Measurements from ENCODE around the gene STX16. TPM values are rescaled to one million over a fixed set of nuclear protein-coding genes. Genes with fewer than 3 reads are reported as not detected.

The STX16 gene
- total and polyA plus RNA-seq, 2 of the 13 experiments (the other 11 are each of a cell fraction or from before 2014, with no cell fraction given), result 28.0 to 72.7 TPM

DNA sequence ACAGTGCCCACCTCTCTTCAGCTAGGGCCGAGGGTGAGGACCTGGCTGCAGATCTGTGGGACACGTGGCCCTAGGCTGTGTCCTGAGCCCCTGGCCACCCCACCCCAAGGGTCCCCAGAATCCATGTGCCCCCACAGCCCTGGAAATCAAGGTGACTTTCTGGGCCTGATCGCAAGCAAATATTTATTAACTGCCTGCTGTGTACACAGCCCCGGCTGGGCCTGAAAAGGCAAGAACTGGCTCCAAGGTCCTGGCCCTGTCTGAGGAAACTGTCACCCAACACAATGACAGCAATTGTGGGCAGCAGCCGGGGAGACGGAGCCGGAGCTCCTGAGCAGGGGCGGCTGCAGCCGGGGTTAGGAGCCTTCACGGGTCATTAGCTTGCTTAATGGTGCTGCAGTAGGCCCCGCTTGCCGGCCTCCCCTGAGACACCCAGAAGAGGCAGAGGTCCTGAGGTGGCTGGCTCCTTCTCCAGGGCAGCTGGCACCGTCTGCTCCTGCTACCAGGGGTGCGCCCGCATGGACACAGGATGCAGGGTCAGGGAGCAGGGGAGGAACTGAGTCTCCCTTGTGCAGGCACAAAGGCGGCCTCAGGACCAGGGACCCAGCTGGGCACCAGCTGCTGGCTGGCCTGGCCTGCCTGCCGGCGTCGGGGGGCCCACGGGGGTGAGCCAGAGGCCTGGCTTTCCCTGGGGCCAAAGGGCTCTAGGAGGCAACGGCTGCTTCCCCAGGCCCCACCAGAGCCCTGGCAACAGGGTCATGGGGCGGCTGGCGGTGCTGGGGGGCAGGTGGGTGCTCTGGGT is 65.6 kb downstream of the STX16 start (continued):
- TF ChIP-seq GABPA (IDR thresholded peaks at IDR 0.05; ENCODE audit: low read depth, low read length) (no peak), GABPA (CRISPR knock-in tag; IDR thresholded peaks at IDR 0.05; ENCODE audit: low read depth) (no peak), ZFP41 (CRISPR knock-in tag; IDR thresholded peaks at IDR 0.05; ENCODE audit: borderline replicate concordance) (peak; percentile 65; the same call in 1 of the 2 replicates), ARID5B (CRISPR knock-in tag; IDR thresholded peaks at IDR 0.05) (peak; percentile 19; the same call in 1 of the 2 replicates), SAFB2 (CRISPR knock-in tag; IDR thresholded peaks at IDR 0.05; ENCODE audit: borderline replicate concordance, low read depth) (0 out of 2 replicates have a peak, but pooled peaks have one; percentile 39), NR2F2 (IDR thresholded peaks at IDR 0.05; ENCODE audit: borderline replicate concordance, low read depth) (no peak), KMT2B (CRISPR knock-in tag; IDR thresholded peaks at IDR 0.05) (no peak), HNRNPH1 (optimal IDR thresholded peaks at IDR 0.05; ENCODE audit: low read depth, low read length) (no peak), ZNF589 (CRISPR knock-in tag; conservative IDR thresholded peaks at IDR 0.05) (peak; percentile 34; the same call in 1 of the 2 replicates), ZNF720 (CRISPR knock-in tag; IDR thresholded peaks at IDR 0.05) (no peak), ZNF572 (CRISPR knock-in tag; IDR thresholded peaks at IDR 0.05) (no peak), SSRP1 (CRISPR knock-in tag; IDR thresholded peaks at IDR 0.05) (no peak; the same call in 1 of the 2 replicates), KAT2B (IDR thresholded peaks at IDR 0.05; ENCODE audit: borderline replicate concordance, low read depth, low read length) (no peak)
- TF ChIP-seq, protein P1, sequence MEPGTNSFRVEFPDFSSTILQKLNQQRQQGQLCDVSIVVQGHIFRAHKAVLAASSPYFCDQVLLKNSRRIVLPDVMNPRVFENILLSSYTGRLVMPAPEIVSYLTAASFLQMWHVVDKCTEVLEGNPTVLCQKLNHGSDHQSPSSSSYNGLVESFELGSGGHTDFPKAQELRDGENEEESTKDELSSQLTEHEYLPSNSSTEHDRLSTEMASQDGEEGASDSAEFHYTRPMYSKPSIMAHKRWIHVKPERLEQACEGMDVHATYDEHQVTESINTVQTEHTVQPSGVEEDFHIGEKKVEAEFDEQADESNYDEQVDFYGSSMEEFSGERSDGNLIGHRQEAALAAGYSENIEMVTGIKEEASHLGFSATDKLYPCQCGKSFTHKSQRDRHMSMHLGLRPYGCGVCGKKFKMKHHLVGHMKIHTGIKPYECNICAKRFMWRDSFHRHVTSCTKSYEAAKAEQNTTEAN (CRISPR knock-in tag; conservative IDR thresholded peaks at IDR 0.05), result no peak
- TF ChIP-seq, protein P2, sequence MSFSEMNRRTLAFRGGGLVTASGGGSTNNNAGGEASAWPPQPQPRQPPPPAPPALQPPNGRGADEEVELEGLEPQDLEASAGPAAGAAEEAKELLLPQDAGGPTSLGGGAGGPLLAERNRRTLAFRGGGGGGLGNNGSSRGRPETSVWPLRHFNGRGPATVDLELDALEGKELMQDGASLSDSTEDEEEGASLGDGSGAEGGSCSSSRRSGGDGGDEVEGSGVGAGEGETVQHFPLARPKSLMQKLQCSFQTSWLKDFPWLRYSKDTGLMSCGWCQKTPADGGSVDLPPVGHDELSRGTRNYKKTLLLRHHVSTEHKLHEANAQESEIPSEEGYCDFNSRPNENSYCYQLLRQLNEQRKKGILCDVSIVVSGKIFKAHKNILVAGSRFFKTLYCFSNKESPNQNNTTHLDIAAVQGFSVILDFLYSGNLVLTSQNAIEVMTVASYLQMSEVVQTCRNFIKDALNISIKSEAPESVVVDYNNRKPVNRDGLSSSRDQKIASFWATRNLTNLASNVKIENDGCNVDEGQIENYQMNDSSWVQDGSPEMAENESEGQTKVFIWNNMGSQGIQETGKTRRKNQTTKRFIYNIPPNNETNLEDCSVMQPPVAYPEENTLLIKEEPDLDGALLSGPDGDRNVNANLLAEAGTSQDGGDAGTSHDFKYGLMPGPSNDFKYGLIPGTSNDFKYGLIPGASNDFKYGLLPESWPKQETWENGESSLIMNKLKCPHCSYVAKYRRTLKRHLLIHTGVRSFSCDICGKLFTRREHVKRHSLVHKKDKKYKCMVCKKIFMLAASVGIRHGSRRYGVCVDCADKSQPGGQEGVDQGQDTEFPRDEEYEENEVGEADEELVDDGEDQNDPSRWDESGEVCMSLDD (CRISPR knock-in tag; IDR thresholded peaks at IDR 0.05; ENCODE audit: borderline replicate concordance), result 0 out of 2 replicates have a peak, but pooled peaks have one; percentile 61
